Glutamatergic neuron (in vitro differentiated cells): ENCODE measurements around the gene FAM53B. TPM values are rescaled to one million over a fixed set of nuclear protein-coding genes. Genes with fewer than 3 reads are reported as not detected.

Experiments used
- DNase-seq: peaks from one replicate; pipeline ENCODE4 v3.0.0; 2022
- H3K27ac Mint-ChIP-seq: one replicate; pipeline ENCODE4 v1.8.0; 2020; ENCODE audit warnings: mild to moderate bottlenecking, mixed read lengths, inconsistent platforms; ENCODE audit not compliant: unreplicated experiment
- H3K27me3 Mint-ChIP-seq: one replicate; pipeline ENCODE4 v1.8.0; 2020; ENCODE audit warnings: mild to moderate bottlenecking, moderate library complexity, mixed read lengths, inconsistent platforms; ENCODE audit not compliant: unreplicated experiment
- H3K36me3 Mint-ChIP-seq: one replicate; pipeline ENCODE4 v1.8.0; 2020; ENCODE audit warnings: mild to moderate bottlenecking, mixed read lengths, inconsistent platforms; ENCODE audit not compliant: unreplicated experiment
- H3K4me1 Mint-ChIP-seq: one replicate; pipeline ENCODE4 v1.8.0; 2020; ENCODE audit warnings: mild to moderate bottlenecking, low read depth, mixed read lengths, inconsistent platforms; ENCODE audit not compliant: unreplicated experiment
- H3K4me3 Mint-ChIP-seq: one replicate; pipeline ENCODE4 v1.8.0; 2020; ENCODE audit warnings: mild to moderate bottlenecking, mixed read lengths, inconsistent platforms; ENCODE audit not compliant: unreplicated experiment
- H3K9me3 Mint-ChIP-seq: one replicate; pipeline ENCODE4 v1.8.0; 2020; ENCODE audit warnings: mild to moderate bottlenecking, moderate library complexity, mixed read lengths, inconsistent platforms; ENCODE audit not compliant: unreplicated experiment
- total RNA-seq: library from RNA; stranded (reverse); fragmentation: NEBNext Ultra II Directional; extraction: Animal tissue kit (Norgen Biotek cat#: 25700); gene quantifications from one replicate; pipeline ENCODE4 v1.2.1, GENCODE V29; 2021; ENCODE audit not compliant: unreplicated experiment
- TF ChIP-seq, protein P1 (sequence below): fragments of 200-600 bp; sonication (generic); IDR thresholded peaks from one replicate; pipeline ENCODE4 v1.5.0; 2021; ENCODE audit not compliant: partially characterized antibody, unreplicated experiment

The FAM53B gene
- total RNA-seq, 1 donor from 2014 or later = 30.5 TPM

DNA sequence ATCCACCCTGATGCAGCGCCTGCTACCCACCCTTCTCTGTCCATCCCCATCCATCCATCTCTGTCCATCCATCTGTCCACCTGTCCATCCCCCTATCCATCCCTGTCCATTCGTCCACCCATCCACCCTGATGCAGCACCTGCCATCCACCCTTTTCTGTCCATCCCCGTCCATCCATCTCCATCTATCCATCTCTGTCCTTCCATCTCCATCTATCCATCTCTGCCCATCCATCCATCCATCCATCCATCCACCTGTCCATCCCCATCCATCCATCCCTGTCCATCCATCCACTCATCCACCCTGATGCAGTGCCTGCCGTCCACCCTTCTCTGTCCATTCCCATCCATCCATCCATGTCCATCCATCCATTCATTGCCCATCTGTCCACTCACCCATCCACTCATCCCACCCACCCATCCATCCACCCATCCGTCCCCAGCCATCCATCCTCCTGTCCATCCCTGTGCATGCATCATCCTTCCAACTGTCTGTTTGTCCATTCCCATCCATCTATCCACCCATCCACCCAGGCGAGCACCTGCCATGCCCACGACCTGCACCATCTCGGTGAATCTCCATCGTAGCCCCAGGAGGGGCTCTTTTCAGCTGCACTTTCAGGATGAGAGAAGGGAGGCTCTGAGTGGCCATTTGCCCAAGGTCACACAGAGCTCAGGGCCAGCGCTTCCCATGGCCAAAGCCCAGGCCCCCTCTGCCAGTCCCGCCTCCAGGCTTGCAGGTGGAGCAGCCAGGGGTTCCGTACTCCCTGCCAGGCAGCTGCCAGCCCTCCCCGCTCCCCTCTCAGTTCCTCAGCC lies 145.2 kb downstream of the FAM53B start:
- Mint-ChIP-seq H3K4me3 (no peak overlapping the region), H3K9me3 (peaks cover 6% of the 10 kb centered on the region), H3K4me1 (no peaks in the 10 kb centered on the region), H3K27ac (no peak overlapping the region), H3K27me3 (peaks cover 4% of the 10 kb centered on the region), H3K36me3 (peaks cover 4% of the 10 kb centered on the region)
- peak; percentile 4 for DNase-seq
- TF ChIP-seq, protein P1, sequence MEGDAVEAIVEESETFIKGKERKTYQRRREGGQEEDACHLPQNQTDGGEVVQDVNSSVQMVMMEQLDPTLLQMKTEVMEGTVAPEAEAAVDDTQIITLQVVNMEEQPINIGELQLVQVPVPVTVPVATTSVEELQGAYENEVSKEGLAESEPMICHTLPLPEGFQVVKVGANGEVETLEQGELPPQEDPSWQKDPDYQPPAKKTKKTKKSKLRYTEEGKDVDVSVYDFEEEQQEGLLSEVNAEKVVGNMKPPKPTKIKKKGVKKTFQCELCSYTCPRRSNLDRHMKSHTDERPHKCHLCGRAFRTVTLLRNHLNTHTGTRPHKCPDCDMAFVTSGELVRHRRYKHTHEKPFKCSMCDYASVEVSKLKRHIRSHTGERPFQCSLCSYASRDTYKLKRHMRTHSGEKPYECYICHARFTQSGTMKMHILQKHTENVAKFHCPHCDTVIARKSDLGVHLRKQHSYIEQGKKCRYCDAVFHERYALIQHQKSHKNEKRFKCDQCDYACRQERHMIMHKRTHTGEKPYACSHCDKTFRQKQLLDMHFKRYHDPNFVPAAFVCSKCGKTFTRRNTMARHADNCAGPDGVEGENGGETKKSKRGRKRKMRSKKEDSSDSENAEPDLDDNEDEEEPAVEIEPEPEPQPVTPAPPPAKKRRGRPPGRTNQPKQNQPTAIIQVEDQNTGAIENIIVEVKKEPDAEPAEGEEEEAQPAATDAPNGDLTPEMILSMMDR = no peak

DNA sequence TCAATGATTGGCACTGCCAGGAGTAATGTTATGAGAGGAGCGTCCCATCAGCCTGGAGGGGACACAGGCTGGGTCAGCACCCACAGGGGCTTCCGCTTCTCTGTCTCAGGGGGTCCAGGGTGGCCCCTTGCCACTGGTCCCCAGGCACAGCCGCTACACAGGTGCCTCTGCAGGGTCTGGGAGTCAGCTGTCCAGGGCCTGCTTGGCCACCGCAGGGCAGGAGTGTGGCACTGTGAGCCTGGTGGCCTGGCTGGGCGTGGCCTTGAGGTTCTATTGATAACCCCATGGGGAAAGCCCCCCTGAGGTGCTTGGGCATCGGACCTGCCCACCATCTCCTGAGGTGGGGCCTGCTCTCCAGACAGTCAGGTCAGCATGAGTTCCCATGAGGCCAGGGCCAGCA lies 146.0 kb downstream of the FAM53B start:
- peak; percentile 11 for DNase-seq
- peaks cover 9% of the 10 kb centered on the region for H3K9me3 Mint-ChIP-seq
- no peak overlapping the region for H3K4me3 Mint-ChIP-seq
- peaks cover 4% of the 10 kb centered on the region for H3K27me3 Mint-ChIP-seq
- H3K36me3 Mint-ChIP-seq = peaks cover 4% of the 10 kb centered on the region
- H3K4me1 Mint-ChIP-seq = no peaks in the 10 kb centered on the region
- no peak overlapping the region for H3K27ac Mint-ChIP-seq
- TF ChIP-seq, protein P1 = no peak

DNA sequence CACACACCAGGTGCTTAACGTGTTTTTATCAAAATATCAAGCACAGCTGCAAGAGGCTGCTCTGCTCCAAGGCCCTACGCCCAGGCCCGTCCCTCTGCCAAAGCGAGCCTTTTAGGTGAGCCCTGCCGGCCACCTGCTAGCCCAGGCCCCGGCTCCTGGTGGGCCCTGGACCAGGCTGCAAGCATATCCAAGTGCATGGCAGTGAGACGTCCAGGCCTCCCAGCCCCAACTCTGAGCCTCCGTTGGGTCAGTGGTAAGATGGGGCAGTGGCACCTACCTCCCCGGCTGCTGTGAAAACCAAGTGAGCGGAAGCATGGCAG lies 146.4 kb downstream of the FAM53B start:
- Mint-ChIP-seq H3K36me3 (peaks cover 4% of the 10 kb centered on the region), H3K9me3 (peaks cover 9% of the 10 kb centered on the region), H3K27ac (no peak overlapping the region), H3K4me3 (no peak overlapping the region), H3K4me1 (no peaks in the 10 kb centered on the region), H3K27me3 (peaks cover 4% of the 10 kb centered on the region)
- TF ChIP-seq, protein P1 = no peak
- peak; percentile 9 for DNase-seq

DNA sequence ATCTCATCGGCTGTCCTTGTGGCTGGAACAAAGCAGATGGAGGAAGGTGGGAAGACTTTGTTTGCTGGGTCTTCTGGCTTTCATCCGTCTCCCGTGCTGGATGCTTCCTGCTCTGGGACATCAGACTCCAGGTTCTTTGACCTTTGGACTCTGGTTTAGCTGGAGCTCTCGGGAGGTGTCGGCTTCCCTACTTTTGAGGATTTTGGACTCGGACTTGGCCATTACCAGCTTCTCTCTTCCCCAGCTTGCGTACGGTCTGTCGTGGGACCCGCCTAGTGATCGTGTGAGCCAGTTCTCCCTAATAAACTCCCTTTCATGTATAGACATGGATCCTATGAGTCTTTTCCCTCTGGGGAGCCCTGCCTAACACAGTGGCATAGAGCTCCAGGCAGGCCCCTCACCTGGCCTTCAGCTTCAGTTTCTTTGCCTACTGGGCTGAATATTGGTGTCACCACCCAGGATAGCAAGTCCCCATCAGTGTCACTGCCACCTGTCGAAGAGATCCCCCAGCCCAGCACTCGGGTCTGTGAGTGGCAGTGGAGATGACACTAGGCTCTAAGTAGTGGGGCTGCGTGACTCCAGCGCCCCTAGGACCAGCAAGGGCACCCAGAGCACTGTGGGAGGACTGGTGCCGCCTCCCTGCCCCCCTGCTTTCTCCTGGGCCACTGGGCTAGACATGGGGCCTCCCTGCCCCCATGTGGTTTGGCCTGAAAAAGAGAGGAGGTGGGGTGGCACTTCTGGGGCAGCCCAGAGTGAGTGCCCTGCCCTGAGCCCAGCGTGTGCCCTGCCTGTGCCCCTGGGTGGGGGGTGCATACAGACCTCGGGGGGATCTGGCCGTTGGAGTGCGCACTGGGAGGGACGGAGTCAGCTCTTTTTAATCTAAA lies 147.0 kb downstream of the FAM53B start:
- peak; percentile 4 for DNase-seq
- H3K27me3 Mint-ChIP-seq = peaks cover 4% of the 10 kb centered on the region
- no peak overlapping the region for H3K27ac Mint-ChIP-seq
- peaks cover 9% of the 10 kb centered on the region for H3K9me3 Mint-ChIP-seq
- no peak overlapping the region for H3K4me3 Mint-ChIP-seq
- H3K4me1 Mint-ChIP-seq = no peaks in the 10 kb centered on the region
- peaks cover 4% of the 10 kb centered on the region for H3K36me3 Mint-ChIP-seq
- TF ChIP-seq, protein P1 = no peak
